Measurements from ENCODE around the gene LCAT.

- TF ChIP-seq REST (IDR thresholded peaks at IDR 0.05; ENCODE audit: unreplicated experiment) (no peak), CREB1 (CRISPR knock-in tag; IDR thresholded peaks at IDR 0.05; ENCODE audit: low read depth) (no peak), CTCF (conservative IDR thresholded peaks at IDR 0.05; ENCODE audit: low read depth in 2 of 2) (no peak), EZH2 (IDR thresholded peaks at IDR 0.05; ENCODE audit: low read depth, unreplicated experiment) (no peak), ZNF331 (CRISPR knock-in tag; IDR thresholded peaks at IDR 0.05; ENCODE audit: low read depth) (no peak), STAT1 (IDR thresholded peaks at IDR 0.05; ENCODE audit: unreplicated experiment) (no peak), EZH2phosphoT487 (IDR thresholded peaks at IDR 0.05; ENCODE audit: unreplicated experiment) (no peak), POLR2AphosphoS5 (IDR thresholded peaks at IDR 0.05; ENCODE audit: low read depth) (no peak), ETS1 (IDR thresholded peaks at IDR 0.05) (no peak), ZNF114 (CRISPR knock-in tag; IDR thresholded peaks at IDR 0.05) (no peak)
These were observed 9.9 kb upstream of the LCAT start for GRCh38 chr16:67953641-67954375.

Measured in GM23338 (cell line).